Stimulated activated effector memory CD8-positive, alpha-beta T cell treated with anti-CD3 and anti-CD28 coated beads, Interleukin-12 subunit alpha, Interleukin-12 subunit beta, amount 100 ng/mL, for 72 hours (primary cell): Measurements from ENCODE around the gene TEAD4.
A peak's percentile ranks its signal among the peaks of the same experiment; 100 is the strongest.

Experiments
- ATAC-seq: fragments of 150-1000 bp; cut with Tn5 transposase; 2 replicates; pipeline ENCODE4 v1.10.0; 2021
- DNase-seq, 2 donors: peaks; one replicate each; pipeline ENCODE4 v3.0.0; 2021 to 2022; ENCODE audit warnings: low spot score in 2 of 2
- H3K27ac Mint-ChIP-seq: one replicate; pipeline ENCODE4 v1.8.0; 2022; ENCODE audit warnings: mild to moderate bottlenecking, mixed read lengths
- H3K36me3 Mint-ChIP-seq: one replicate; pipeline ENCODE4 v1.8.0; 2022; ENCODE audit warnings: mild to moderate bottlenecking, mixed read lengths
- H3K4me1 Mint-ChIP-seq: one replicate; pipeline ENCODE4 v1.8.0; 2022; ENCODE audit warnings: mixed read lengths
- H3K4me3 Mint-ChIP-seq: one replicate; pipeline ENCODE4 v1.8.0; 2022; ENCODE audit warnings: mild to moderate bottlenecking, mixed read lengths
- H3K9me3 Mint-ChIP-seq: one replicate; pipeline ENCODE4 v1.8.0; 2022; ENCODE audit warnings: mixed read lengths

The TEAD4 gene

DNA sequence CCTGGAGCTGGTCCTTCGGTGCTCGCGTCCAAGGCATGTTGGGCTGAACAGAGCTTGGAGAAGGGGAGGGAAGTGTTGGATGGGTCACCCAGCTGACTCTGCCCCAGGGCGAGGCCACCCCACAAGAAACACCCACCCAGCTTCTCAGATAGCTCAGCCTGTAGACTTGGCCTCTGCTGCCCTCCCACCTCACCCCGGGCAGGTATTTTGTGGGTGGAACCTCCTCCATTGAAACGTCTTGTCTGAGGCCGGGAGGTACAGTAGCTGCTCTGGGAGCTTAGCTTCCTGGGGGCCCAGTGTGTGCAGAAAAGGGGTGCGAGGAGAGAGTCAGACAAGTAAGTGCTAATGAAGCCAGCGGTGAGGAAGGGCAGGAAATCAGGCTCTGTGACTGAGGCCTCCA, 63.2 kb downstream of the TEAD4 start:
- Mint-ChIP-seq H3K4me3 (no peak overlapping the region), H3K9me3 (no peaks in the 10 kb centered on the region), H3K36me3 (no peaks in the 10 kb centered on the region), H3K4me1 (no peaks in the 10 kb centered on the region), H3K27ac (no peak overlapping the region)
- ATAC-seq: no peak
- no peak for DNase-seq

DNA sequence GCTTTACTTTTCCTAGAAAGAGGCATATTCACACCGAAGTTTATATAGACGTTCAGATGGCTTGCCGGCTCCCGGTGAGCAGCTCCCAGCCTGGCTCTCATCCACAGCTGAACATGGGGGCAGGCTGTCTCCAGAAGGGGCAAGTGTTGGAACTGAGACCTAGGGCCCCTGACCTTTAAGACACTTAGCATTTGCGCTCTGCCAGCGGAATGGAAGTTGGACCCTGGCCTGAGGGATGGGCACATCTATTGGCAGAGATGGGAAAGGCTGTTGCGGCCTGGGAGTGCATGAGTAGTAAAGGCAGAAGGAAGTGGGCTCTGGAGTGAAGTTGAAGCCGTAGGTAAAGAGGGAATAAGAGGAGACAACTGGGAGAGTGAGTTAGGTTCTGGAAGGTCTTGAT, 63.8 kb downstream of the TEAD4 start:
- no peak for ATAC-seq
- no peak overlapping the region for H3K27ac Mint-ChIP-seq
- no peaks in the 10 kb centered on the region for H3K4me1 Mint-ChIP-seq
- no peaks in the 10 kb centered on the region for H3K9me3 Mint-ChIP-seq
- H3K36me3 Mint-ChIP-seq: no peaks in the 10 kb centered on the region
- H3K4me3 Mint-ChIP-seq: no peak overlapping the region
- DNase-seq: no peak

DNA sequence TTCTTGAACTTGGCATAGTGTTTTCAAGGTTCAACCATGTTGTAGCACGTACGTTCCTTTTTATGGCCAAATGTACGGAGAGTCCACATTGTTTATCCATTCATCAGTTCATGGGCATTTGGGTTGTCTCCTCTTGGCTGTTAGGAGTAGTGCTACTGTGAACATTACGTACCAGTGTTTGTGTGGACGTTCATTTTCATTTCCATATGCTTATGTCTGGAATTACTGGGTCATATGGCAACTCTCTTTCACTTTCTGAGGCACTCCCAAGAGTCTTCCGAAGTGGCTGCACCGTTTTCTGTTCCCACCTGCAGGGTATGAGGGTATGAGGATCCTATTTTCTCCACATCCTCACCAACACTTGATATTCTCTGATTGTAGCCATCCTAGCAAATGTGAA, 68.9 kb downstream of the TEAD4 start:
- no peaks in the 10 kb centered on the region for H3K36me3 Mint-ChIP-seq
- H3K4me1 Mint-ChIP-seq: no peaks in the 10 kb centered on the region
- no peak for ATAC-seq
- no peaks in the 10 kb centered on the region for H3K9me3 Mint-ChIP-seq
- no peak overlapping the region for H3K4me3 Mint-ChIP-seq
- no peak overlapping the region for H3K27ac Mint-ChIP-seq
- no peak for DNase-seq

DNA sequence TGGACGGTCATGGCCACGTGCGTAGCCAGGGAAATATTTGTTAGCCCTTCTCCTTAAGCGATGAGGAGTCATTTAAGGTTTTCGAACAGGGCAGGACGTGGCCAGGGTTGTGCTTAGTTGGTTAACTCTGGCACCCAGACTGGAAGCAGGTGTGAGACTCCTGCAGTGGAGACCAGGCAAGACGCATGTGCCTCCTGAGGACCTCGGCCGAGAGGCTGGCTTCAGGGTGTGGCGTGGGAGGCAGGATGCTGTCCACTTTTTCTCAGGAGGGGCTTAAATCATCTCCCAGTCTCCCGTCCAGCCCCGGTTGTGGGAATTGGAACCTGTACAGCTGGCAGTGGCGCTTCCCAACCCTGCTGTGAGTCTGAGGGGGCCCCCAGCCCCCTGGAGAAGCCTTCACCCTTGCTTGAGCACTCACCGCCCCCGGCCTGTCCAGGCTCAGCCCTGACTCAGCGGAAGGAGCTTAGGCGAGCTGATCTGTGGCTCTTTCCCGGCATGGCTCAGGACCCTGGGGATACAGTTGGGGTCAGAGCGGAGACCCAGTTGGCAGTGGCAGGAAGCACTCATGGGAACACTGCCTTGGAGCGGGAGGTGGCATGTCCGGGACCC, 71.7 kb downstream of the TEAD4 start:
- ATAC-seq (no peak), DNase-seq (no peak)
- no peak overlapping the region for H3K27ac Mint-ChIP-seq
- H3K36me3 Mint-ChIP-seq: no peaks in the 10 kb centered on the region
- no peak overlapping the region for H3K4me3 Mint-ChIP-seq
- peaks cover 6% of the 10 kb centered on the region for H3K4me1 Mint-ChIP-seq
- no peaks in the 10 kb centered on the region for H3K9me3 Mint-ChIP-seq

GRCh38 chr12:3032161-3032560, 73.0 kb downstream of the TEAD4 start:
- Mint-ChIP-seq H3K27ac (no peak overlapping the region), H3K4me1 (peaks cover 6% of the 10 kb centered on the region), H3K4me3 (no peak overlapping the region), H3K36me3 (no peaks in the 10 kb centered on the region), H3K9me3 (no peaks in the 10 kb centered on the region)
- ATAC-seq (no peak), DNase-seq (no peak)

GRCh38 chr12:3032770-3033538, 73.8 kb downstream of the TEAD4 start:
- Mint-ChIP-seq H3K4me3 (no peak overlapping the region), H3K36me3 (no peaks in the 10 kb centered on the region), H3K9me3 (no peaks in the 10 kb centered on the region), H3K27ac (no peak overlapping the region), H3K4me1 (peaks cover 6% of the 10 kb centered on the region)
- ATAC-seq (no peak), DNase-seq (no peak)

- Mint-ChIP-seq H3K4me1 (peaks cover 6% of the 10 kb centered on the region), H3K9me3 (no peaks in the 10 kb centered on the region), H3K27ac (no peak overlapping the region), H3K36me3 (no peaks in the 10 kb centered on the region), H3K4me3 (no peak overlapping the region)
- ATAC-seq (no peak), DNase-seq (no peak)
Observed at GRCh38 chr12:3033539-3033867, 74.3 kb downstream of the TEAD4 start.

DNA sequence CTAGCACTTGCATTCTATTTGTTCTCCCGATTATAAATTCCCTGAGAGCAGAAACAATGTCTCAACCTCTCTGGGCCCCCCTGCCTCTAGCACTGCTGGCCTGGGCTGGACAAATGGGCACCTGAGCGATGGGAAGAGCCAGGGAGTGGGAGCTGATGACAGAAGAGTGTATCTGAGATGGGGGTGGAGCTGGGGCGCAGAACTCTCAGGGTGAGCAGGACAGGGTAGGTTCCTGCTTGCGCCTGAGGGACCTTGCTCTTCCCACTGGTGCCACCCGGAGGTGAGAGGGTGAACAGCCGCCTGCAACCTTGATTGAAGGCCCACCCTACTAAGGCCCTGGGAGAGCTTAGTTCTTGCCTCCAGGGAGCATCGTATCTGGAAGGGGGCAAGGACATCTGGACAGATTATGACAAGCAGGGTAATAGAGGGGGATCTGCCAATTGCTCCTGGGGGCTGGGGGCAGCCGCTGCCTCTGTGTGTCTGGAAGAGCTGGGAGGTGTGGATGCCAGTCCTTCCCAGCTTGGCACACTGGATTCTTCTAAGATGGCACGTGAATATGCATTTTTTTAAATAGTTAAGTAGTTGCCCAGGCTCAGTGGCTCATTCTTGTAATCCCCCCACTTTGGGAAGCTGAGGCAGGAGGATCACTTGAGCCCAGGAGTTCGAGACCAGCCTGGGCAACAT, 75.0 kb downstream of the TEAD4 start:
- ATAC-seq (peak; percentile 68), DNase-seq (peak; percentile 13 to 62)
- Mint-ChIP-seq H3K27ac (no peak overlapping the region), H3K9me3 (no peaks in the 10 kb centered on the region), H3K36me3 (no peaks in the 10 kb centered on the region), H3K4me1 (peaks cover 6% of the 10 kb centered on the region), H3K4me3 (no peak overlapping the region)

GRCh38 chr12:3035171-3035570, 76.0 kb downstream of the TEAD4 start:
- no peaks in the 10 kb centered on the region for H3K36me3 Mint-ChIP-seq
- no peak overlapping the region for H3K4me3 Mint-ChIP-seq
- H3K9me3 Mint-ChIP-seq: no peaks in the 10 kb centered on the region
- ATAC-seq (no peak), DNase-seq (no peak)
- H3K4me1 Mint-ChIP-seq: peaks cover 6% of the 10 kb centered on the region
- H3K27ac Mint-ChIP-seq: no peak overlapping the region

DNA sequence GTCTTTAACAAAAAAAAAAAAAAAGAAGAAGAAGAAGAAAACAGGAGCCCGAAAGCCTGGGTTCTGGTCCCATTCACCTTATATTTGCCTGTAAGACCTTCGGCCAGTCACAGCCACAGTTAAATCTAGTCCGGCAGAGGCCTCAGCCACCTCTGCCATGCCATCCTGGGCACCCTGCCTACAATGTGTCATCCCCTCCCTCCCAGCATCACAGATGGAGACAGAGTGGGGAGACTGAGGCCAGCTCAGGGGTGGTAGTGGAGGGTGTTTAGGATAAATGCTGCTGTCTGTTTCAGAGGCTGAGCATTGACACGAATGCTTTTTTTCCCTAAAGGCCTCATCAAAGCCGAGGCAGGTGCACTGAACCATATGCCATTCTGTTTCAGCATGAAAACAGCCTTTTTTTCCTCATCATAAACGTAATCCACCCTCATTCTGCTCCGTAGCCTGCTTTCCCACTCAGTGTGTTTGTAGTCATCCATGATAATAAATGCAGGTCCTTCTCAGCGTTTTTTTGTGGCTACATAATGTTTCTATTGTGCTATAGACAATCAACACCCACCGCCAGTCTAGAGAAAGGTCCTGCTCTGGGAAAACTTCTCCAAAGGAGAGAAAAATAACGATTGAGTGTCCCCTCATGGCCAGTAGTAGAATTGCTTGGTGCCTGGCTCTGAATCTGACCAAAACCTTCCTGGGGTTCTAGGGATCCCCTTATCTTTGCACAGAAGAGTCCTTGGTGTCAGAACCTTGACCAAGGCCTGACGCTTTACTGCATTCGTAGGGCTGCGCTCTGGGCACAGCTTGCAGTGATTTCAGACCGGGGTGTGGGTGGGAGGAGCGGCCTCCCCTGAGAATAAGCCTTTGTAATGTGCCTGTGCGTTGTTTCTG, 76.9 kb downstream of the TEAD4 start:
- Mint-ChIP-seq H3K27ac (no peak overlapping the region), H3K36me3 (no peaks in the 10 kb centered on the region), H3K9me3 (no peaks in the 10 kb centered on the region), H3K4me3 (no peak overlapping the region), H3K4me1 (peaks cover 6% of the 10 kb centered on the region)
- DNase-seq (no peak), ATAC-seq (no peak)

- no peaks in the 10 kb centered on the region for H3K36me3 Mint-ChIP-seq
- peaks cover 6% of the 10 kb centered on the region for H3K4me1 Mint-ChIP-seq
- DNase-seq (no peak), ATAC-seq (no peak)
- H3K4me3 Mint-ChIP-seq: no peak overlapping the region
- no peaks in the 10 kb centered on the region for H3K9me3 Mint-ChIP-seq
- H3K27ac Mint-ChIP-seq: no peak overlapping the region
Observed at GRCh38 chr12:3036901-3037600, 77.9 kb downstream of the TEAD4 start.

GRCh38 chr12:3038166-3038565, 79.0 kb downstream of the TEAD4 start:
- DNase-seq (no peak), ATAC-seq (no peak)
- H3K4me1 Mint-ChIP-seq: peaks cover 6% of the 10 kb centered on the region
- H3K4me3 Mint-ChIP-seq: no peak overlapping the region
- no peaks in the 10 kb centered on the region for H3K9me3 Mint-ChIP-seq
- no peaks in the 10 kb centered on the region for H3K36me3 Mint-ChIP-seq
- no peak overlapping the region for H3K27ac Mint-ChIP-seq

DNA sequence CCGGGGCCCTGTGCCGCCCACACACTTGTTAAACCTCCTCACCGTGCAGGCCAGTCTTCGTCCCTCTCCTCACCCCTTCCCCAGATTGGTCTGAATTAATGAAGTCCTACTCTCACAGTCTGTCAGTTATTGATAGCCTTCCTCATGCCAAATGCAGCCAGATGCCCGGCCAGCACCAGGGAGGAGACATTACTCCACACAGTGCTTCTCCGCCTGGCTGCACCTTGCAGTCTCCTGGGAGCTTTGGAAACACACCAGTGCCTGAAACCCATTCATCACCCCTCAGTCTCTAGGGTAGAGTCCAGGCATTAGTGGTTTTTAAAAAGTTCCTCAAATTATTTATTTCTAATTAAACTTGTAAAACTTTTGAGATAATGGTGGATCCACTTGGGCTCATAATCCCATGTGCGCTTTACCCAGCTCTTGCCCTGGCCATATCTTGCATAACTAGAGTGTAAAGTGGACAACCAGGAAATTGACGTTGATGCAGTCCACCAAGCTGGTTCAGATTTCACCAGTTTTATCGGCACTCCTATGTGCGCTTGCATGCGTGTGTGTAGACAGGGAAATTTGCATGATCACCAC, 79.8 kb downstream of the TEAD4 start:
- no peaks in the 10 kb centered on the region for H3K36me3 Mint-ChIP-seq
- peaks cover 2% of the 10 kb centered on the region for H3K4me1 Mint-ChIP-seq
- DNase-seq (no peak), ATAC-seq (no peak)
- H3K4me3 Mint-ChIP-seq: no peak overlapping the region
- no peak overlapping the region for H3K27ac Mint-ChIP-seq
- H3K9me3 Mint-ChIP-seq: no peaks in the 10 kb centered on the region

- ATAC-seq (no peak), DNase-seq (no peak)
- no peak overlapping the region for H3K27ac Mint-ChIP-seq
- no peak overlapping the region for H3K4me3 Mint-ChIP-seq
- no peaks in the 10 kb centered on the region for H3K9me3 Mint-ChIP-seq
- no peaks in the 10 kb centered on the region for H3K4me1 Mint-ChIP-seq
- H3K36me3 Mint-ChIP-seq: no peaks in the 10 kb centered on the region
Observed at GRCh38 chr12:3040026-3040656, 80.9 kb downstream of the TEAD4 start.
